Neutrophil (primary cell): ENCODE results near the gene CHRM1.
"Not testable (repeated sequence)": the region's sequence is repeated elsewhere in the genome, so short reads cannot be mapped to it uniquely, and the experiment has no call there.

Experiments
- H3K27ac ChIP-seq: fragments of 200-600 bp; sonication (generic); 2 replicates; pipeline ENCODE4 v1.5.1; 2016; ENCODE audit warnings: mild to moderate bottlenecking, moderate library complexity
- H3K27me3 ChIP-seq: fragments of 200-600 bp; sonication (generic); 2 replicates; pipeline ENCODE4 v1.6.0; 2016; ENCODE audit warnings: mild to moderate bottlenecking
- H3K36me3 ChIP-seq: fragments of 200-600 bp; sonication (generic); 2 replicates; pipeline ENCODE4 v1.5.1; 2017
- H3K4me1 ChIP-seq, 2 experiments: fragments of 200-600 bp in 1 of 2; sonication (generic) in 1 of 2; 1 replicate in 1 of 2; 2 replicates in 1 of 2; pipeline versions ENCODE4 v1.5.1 to v1.6.1; 2013 to 2016; ENCODE audit warnings: low read depth in 1 of 2, low read length in 1 of 2, mild to moderate bottlenecking in 1 of 2, moderate library complexity in 1 of 2; ENCODE audit not compliant: control insufficient read depth in 1 of 2, insufficient read depth in 1 of 2
- H3K4me3 ChIP-seq, 2 experiments: fragments of 200-600 bp in 1 of 2; sonication (generic) in 1 of 2; 1 replicate in 1 of 2; 2 replicates in 1 of 2; pipeline ENCODE4 v1.5.1; 2013 to 2016; ENCODE audit warnings: low read depth in 1 of 2, low read length in 1 of 2, mild to moderate bottlenecking in 1 of 2, moderate library complexity in 1 of 2
- H3K9me3 ChIP-seq: fragments of 200-600 bp; sonication (generic); 2 replicates; pipeline ENCODE4 v1.5.1; 2016
- TF ChIP-seq, protein P1 (sequence below): fragments of 200-600 bp; sonication (generic); IDR thresholded peaks from 2 replicates; pipeline ENCODE4 v1.5.1; 2016; ENCODE audit warnings: antibody characterized with exemption

The CHRM1 gene

DNA sequence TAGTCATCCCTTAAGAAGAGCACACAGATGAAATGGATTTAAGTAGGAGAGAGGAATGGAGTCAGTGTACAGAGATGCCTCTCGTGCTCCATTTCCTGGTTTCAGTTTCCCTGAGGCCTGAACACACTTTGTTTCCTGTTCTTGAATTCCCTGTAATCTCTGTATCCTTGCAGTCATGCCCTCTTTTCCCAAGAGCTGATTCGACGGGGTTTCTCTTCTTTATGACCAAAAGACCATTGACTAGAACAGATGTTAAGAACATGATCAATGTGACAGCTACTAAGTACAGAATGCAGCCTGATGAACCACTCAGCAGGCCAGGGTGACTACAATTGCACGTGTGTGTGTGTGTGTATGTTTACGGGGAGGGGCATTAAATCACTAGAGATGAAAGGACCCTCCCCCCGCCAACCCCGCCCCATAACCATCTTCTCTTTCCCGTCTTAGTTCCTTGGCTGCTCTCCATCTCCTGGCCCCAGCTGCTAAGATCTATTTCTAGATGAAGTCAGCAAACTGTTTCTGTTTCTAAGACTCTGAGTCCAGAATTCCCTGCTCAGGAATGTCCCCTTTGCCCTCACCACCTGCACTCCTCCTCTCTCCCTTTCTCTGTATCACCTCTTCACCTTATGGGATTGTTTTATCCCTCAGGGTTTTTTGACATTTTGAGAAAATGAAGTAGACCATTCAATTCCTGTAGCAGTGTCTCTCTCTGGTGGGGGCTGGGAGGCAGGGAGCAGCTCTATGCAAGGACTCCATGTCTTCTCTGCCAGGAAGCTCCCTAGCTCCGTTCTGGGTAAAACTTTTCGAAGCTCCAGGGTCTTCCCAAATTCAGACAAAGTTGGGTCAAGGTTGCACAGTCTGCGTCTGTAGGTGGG is 37.6 kb upstream of the CHRM1 start:
- H3K4me3 ChIP-seq: no peak overlapping the region
- no peak overlapping the region for H3K27ac ChIP-seq
- peaks cover 30% of the 10 kb centered on the region for H3K27me3 ChIP-seq
- TF ChIP-seq, protein P1, sequence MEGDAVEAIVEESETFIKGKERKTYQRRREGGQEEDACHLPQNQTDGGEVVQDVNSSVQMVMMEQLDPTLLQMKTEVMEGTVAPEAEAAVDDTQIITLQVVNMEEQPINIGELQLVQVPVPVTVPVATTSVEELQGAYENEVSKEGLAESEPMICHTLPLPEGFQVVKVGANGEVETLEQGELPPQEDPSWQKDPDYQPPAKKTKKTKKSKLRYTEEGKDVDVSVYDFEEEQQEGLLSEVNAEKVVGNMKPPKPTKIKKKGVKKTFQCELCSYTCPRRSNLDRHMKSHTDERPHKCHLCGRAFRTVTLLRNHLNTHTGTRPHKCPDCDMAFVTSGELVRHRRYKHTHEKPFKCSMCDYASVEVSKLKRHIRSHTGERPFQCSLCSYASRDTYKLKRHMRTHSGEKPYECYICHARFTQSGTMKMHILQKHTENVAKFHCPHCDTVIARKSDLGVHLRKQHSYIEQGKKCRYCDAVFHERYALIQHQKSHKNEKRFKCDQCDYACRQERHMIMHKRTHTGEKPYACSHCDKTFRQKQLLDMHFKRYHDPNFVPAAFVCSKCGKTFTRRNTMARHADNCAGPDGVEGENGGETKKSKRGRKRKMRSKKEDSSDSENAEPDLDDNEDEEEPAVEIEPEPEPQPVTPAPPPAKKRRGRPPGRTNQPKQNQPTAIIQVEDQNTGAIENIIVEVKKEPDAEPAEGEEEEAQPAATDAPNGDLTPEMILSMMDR: no peak
- H3K9me3 ChIP-seq: no peaks in the 10 kb centered on the region
- H3K36me3 ChIP-seq: no peaks in the 10 kb centered on the region
- H3K4me1 ChIP-seq: no peaks in the 10 kb centered on the region

DNA sequence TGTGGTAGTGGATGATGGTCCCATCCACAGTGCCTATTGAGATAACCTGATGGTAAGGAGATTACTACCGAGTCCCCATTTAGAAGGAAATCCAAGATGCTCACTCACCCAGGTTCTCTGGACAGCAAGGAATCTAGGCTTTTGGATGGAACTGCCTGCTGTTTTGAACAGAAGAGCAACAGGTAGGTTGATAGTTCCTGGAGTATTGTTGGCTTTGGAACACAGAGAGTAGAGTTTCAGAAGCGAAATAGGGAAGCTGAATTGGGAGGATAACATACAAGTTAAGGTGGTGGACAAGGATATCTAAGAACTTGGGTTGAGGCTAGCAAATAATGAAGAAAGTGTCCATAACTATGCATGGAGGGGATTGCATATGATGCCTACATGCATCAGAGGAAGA is 36.0 kb upstream of the CHRM1 start:
- Histone ChIP-seq H3K36me3 (no peaks in the 10 kb centered on the region), H3K27ac (no peak overlapping the region), H3K4me3 (no peak overlapping the region), H3K27me3 (peaks cover 37% of the 10 kb centered on the region), H3K4me1 (no peaks in the 10 kb centered on the region), H3K9me3 (no peaks in the 10 kb centered on the region)
- TF ChIP-seq, protein P1: no peak

DNA sequence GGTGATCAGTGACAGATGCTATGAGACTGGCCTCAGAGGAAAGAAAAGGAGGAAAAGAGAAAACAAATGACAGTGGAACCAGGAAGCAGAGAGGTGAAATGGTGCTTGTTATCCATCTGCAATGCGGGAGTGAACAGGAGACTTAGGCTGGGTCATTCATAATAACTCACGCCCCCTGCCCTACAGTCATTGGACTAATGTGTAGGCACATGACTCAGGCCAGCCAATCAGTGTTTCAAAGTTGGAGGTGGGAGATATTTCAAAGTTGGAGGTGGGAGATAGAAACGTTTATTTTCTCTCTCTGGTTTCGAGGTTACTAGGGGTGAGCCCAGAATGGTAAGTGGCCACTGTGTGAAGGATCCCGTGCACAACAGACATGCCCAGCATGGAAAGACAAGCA is 33.3 kb upstream of the CHRM1 start:
- TF ChIP-seq, protein P1: no peak
- Histone ChIP-seq H3K4me3 (no peak overlapping the region), H3K27ac (no peak overlapping the region), H3K9me3 (no peaks in the 10 kb centered on the region), H3K4me1 (no peaks in the 10 kb centered on the region), H3K27me3 (peaks cover 44% of the 10 kb centered on the region), H3K36me3 (no peaks in the 10 kb centered on the region)

DNA sequence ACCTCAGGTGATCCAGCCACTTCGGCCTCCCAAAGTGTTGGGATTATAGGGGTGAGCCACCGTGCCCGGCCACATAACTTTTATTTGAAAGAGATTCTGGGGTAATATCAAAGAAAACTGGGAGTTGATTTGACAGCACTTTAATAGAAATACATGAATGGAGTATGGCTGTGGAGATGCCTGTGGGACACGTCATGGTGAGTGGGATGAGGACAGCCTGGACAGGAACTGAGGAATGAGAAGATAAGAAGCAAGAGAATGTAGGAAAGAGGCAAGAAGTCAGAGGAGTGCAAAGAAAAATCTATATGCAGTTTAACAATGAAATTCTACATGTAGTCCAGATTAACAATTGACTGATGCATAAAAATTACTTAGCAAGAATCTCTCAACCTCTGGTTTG is 32.6 kb upstream of the CHRM1 start:
- no peak overlapping the region for H3K4me3 ChIP-seq
- no peak overlapping the region for H3K27ac ChIP-seq
- no peaks in the 10 kb centered on the region for H3K4me1 ChIP-seq
- H3K9me3 ChIP-seq: no peaks in the 10 kb centered on the region
- H3K27me3 ChIP-seq: peaks cover 47% of the 10 kb centered on the region
- H3K36me3 ChIP-seq: no peaks in the 10 kb centered on the region
- TF ChIP-seq, protein P1: no peak

DNA sequence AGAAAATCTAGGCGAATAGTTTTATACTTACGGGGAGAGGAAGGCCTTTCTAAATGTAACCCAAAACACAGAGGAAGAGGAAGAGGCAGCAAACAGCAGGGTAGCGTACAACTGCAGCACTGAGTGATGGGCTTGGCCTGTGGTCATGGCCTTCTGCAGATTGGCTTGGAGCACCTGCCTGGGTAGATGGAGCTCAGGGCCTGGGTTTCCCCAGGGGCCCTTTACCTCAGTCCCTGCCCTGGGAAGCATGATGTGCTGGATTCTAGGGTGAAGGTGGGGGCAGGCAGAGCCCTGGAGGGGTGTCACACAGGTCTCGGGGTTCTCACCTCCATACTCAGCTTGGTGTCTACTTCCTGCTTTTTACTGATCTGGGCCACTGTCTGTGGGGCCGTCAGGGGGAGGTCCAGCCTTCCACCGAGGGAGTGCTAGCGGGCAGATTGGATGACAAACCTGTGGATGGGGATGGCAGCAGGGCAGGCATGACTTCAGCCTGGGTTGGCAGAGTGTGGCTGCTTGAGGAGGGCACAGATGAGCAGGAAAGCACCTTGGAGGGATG is 27.7 kb upstream of the CHRM1 start:
- Histone ChIP-seq H3K9me3 (no peaks in the 10 kb centered on the region), H3K4me1 (no peaks in the 10 kb centered on the region), H3K27me3 (peaks cover 39% of the 10 kb centered on the region), H3K36me3 (no peaks in the 10 kb centered on the region), H3K27ac (no peak overlapping the region), H3K4me3 (no peak overlapping the region)
- TF ChIP-seq, protein P1: no peak

DNA sequence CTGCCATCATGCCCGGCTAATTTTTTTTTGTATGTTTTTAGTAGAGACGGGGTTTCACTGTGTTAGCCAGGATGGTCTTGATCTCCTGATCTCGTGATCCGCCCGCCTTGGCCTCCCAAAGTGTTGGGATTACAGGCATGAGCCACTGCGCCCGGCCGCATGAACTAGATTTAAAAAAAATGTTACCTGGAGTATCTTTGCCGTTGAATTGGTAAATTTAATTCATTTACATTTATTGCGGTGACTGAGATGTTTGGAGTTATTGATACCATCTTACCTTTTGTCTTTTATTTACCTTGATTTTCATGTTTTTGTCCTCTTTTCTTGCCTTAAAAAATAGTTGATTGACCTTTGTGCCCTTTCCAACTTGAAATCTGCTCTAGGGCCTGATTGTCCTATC is 24.4 kb upstream of the CHRM1 start:
- not testable (repeated sequence) for H3K27ac ChIP-seq
- H3K27me3 ChIP-seq: peaks cover 29% of the 10 kb centered on the region

DNA sequence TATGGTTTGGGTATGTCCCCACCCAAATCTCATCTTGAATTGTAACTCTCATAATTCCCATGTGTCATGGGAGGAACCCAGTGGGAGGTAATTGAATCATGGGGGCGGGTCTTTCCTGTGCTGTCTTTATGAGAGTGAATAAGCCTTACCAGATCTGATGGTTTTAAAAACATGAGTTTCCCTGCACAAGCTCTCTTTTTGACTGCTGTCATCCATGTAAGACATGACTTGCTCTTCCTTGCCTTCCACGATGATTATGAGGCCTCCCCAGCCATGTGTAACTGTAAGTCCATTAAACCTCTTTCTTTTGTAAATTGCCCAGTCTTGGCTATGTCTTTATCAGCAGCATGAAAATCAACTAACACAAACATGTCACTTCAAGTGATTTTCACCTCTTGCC is 16.4 kb upstream of the CHRM1 start:
- H3K27ac ChIP-seq, H3K9me3 ChIP-seq, H3K4me1 ChIP-seq, H3K4me3 ChIP-seq, H3K36me3 ChIP-seq: not testable (repeated sequence)
- H3K27me3 ChIP-seq: peaks cover 11% of the 10 kb centered on the region

More for the DNA sequence above, 24.4 kb upstream of the CHRM1 start:
- H3K9me3 ChIP-seq, H3K4me1 ChIP-seq, H3K36me3 ChIP-seq, H3K4me3 ChIP-seq: not testable (repeated sequence)
